Measurements from ENCODE around the gene DDX41. TPM values are rescaled to one million over a fixed set of nuclear protein-coding genes. Genes with fewer than 3 reads are reported as not detected.
A peak's percentile ranks its signal among the peaks of the same experiment; 100 is the strongest.

Gene DDX41
- total RNA-seq, 1 donor from 2014 or later: 117 TPM

GRCh38 chr5:177474846-177475562 is 41.8 kb downstream of the DDX41 start:
- no peak for DNase-seq (ENCODE audit: low spot score in 2 of 2)
- intact Hi-C loops (cut with DNase I): no loop called here
- H3K36me3 ChIP-seq: no peaks in the 10 kb centered on the region
- H3K4me3 ChIP-seq: no peak overlapping the region
- H3K27me3 ChIP-seq: no peaks in the 10 kb centered on the region
- no peaks in the 10 kb centered on the region for H3K9me3 ChIP-seq
- peak overlapping the region; percentile 91 for H3K27ac ChIP-seq
- peaks cover 32 to 80% of the 10 kb centered on the region in 2 donors for H3K4me1 ChIP-seq
- TF ChIP-seq, protein P1, sequence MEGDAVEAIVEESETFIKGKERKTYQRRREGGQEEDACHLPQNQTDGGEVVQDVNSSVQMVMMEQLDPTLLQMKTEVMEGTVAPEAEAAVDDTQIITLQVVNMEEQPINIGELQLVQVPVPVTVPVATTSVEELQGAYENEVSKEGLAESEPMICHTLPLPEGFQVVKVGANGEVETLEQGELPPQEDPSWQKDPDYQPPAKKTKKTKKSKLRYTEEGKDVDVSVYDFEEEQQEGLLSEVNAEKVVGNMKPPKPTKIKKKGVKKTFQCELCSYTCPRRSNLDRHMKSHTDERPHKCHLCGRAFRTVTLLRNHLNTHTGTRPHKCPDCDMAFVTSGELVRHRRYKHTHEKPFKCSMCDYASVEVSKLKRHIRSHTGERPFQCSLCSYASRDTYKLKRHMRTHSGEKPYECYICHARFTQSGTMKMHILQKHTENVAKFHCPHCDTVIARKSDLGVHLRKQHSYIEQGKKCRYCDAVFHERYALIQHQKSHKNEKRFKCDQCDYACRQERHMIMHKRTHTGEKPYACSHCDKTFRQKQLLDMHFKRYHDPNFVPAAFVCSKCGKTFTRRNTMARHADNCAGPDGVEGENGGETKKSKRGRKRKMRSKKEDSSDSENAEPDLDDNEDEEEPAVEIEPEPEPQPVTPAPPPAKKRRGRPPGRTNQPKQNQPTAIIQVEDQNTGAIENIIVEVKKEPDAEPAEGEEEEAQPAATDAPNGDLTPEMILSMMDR (IDR thresholded peaks at IDR 0.05): no peak

GRCh38 chr5:177474002-177474476 is 42.7 kb downstream of the DDX41 start:
- TF ChIP-seq, protein P1 (IDR thresholded peaks at IDR 0.05): no peak
- Histone ChIP-seq H3K27ac (peak overlapping the region; percentile 91), H3K9me3 (no peaks in the 10 kb centered on the region), H3K4me3 (peak overlapping the region in 1 of 2 donors; percentile 91), H3K36me3 (no peaks in the 10 kb centered on the region), H3K4me1 (peaks cover 30 to 78% of the 10 kb centered on the region in 2 donors), H3K27me3 (no peaks in the 10 kb centered on the region)
- intact Hi-C loops (cut with DNase I): no loop called here
- no peak for DNase-seq (ENCODE audit: low spot score in 2 of 2)

DNA sequence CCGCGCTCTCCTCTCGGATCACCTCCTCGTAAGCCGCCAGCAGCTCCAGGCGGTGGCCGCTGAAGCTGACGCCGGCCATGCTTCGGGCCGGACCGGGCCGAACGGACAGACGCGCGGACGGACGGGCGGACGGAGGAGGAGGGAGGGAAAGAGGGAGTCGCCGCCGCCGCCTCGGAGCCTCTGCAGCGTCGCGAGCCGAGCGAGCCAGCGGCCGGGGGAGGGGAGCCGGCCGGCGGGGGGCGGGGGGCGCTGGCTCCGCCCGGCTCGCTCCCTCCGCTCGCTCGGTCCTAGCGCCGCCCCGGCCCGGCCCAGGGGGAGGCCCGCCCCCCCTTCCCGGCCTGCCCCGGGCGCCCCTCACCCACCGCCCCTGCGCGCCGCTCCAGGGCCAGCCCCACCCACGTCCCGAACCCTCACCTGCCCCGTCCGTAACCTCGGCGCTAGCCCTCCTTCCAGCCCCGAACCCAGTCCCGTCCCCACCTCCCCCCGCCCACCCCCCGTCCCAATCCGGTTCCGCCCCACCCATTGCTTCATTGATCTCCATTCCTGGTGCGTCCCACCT is 43.2 kb downstream of the DDX41 start, which contains the start of gene DBN1:
Gene DBN1, minus strand, starts transcription at position 192 of the 559 bp plus-strand sequence. Its CDS starts 113 bp downstream, at position 79.
- peaks cover 26 to 77% of the 10 kb centered on the region in 2 donors for H3K4me1 ChIP-seq
- H3K27me3 ChIP-seq: no peaks in the 10 kb centered on the region
- no peaks in the 10 kb centered on the region for H3K36me3 ChIP-seq
- intact Hi-C loops (cut with DNase I): loop anchor here (1.0 kb wide), 1 partner anchor 16 kb away; no protein-coding TSS in a partner anchor
- H3K27ac ChIP-seq: peak within 1 kb of the TSS; percentile 91
- TF ChIP-seq, protein P1 (IDR thresholded peaks at IDR 0.05): no peak
- no peak for DNase-seq (ENCODE audit: low spot score in 2 of 2)
- peak within 1 kb of the TSS; percentile 91 to 94 for H3K4me3 ChIP-seq
- no peaks in the 10 kb centered on the region for H3K9me3 ChIP-seq

GRCh38 chr5:177472460-177473442 is 44.0 kb downstream of the DDX41 start:
- Histone ChIP-seq H3K4me1 (peaks cover 26 to 71% of the 10 kb centered on the region in 2 donors), H3K27ac (peak overlapping the region; percentile 91), H3K9me3 (no peaks in the 10 kb centered on the region), H3K27me3 (no peaks in the 10 kb centered on the region), H3K36me3 (peaks cover 5 to 6% of the 10 kb centered on the region in 2 donors), H3K4me3 (peak overlapping the region; percentile 91 to 94)
- TF ChIP-seq, protein P1 (IDR thresholded peaks at IDR 0.05): no peak
- intact Hi-C loops (cut with DNase I): loop anchor here (1.0 kb wide), 1 partner anchor 15 kb away; no protein-coding TSS in a partner anchor
- no peak for DNase-seq (ENCODE audit: low spot score in 2 of 2)
